GM21367 (cell line): ENCODE data around the gene OPCML.

Experiments
- ATAC-seq: cut with Tn5 transposase; IDR thresholded peaks from one replicate; pipeline ENCODE4 v1.9.1; 2021; ENCODE audit not compliant: unreplicated experiment

The OPCML gene

GRCh38 chr11:132648851-132649250 is 883.5 kb downstream of the OPCML start:
- no peak for ATAC-seq

GRCh38 chr11:132646890-132647289 is 885.4 kb downstream of the OPCML start:
- no peak for ATAC-seq

GRCh38 chr11:132644520-132645239 is 887.6 kb downstream of the OPCML start:
- no peak for ATAC-seq

DNA sequence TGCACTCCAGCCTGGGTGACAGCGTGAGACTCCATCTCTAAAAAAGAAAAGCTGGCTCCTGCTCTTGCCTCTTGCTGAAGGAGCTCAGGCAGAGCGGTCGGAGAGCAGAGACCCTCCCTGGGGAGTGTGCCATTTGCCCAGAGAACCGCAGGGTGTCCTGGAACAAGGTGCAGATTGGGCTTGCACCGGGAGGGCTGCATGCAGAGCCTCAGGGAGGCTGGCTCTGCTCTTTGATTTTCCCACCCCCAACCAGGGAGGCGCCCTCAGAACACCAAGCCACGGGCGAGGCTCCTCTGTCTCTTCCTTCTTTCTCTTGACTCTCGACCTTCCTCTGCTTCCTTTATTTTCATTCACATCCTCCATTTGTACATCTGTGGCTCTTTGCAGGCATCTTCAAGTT is 889.1 kb downstream of the OPCML start:
- no peak for ATAC-seq

DNA sequence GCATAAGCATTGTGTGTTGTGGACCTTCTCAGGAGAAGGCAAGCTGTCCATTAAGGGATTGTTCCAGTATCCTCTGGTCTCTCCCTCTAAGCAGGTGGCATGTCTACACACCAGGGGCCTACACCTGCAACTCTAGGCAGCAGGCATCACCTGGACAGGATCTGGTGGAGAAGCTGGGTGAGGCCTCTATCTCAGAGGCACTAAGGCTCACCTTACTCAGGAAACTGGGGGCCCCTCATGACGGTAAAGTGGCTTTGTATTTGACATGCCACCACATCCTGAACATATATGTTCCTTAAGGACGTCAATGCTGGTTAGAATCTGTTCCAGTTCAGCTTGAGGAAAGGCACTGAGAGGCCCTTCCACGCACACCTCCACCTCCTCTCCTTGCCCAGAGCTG is 891.3 kb downstream of the OPCML start:
- no peak for ATAC-seq

DNA sequence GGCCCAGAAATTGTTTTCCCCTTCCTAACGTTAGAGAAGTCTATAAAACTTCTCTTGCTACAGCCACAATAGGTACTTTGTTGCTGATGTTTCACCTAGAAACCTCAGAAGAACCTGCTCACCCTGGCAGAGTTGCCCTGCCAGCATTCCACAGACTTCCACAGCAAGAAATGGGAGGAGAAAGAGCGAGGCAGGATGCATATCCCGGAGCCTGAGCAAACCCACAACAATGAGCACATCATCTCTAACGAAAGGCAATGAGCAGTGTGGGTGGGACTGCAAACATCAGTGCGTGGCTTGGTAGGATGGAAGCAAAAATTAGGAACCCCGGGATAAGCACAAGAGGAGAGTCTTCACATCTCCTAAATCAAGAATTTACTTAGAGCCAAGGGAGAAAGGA is 892.3 kb downstream of the OPCML start:
- ATAC-seq = no peak

DNA sequence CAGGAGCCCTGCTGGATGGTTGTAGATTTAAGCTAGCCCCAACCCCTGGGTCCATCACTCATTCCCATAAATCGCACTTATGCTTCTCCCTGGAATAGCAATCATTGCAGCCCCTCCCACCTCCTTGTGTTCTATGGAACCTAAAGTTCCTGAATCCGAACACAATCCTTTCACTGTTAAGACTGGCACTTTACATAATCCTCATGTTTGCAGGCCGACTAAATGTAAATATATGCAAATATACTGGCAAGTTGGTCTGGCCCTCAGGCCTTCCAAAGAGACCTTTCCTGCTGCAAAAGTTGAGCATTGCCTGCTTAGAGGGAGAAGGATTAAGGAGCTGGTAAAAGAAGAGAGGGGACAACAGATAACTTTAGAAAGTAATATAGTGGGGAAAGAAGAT is 892.9 kb downstream of the OPCML start:
- no peak for ATAC-seq

- no peak for ATAC-seq
Observed at GRCh38 chr11:132638423-132638822, 893.9 kb downstream of the OPCML start.

- ATAC-seq = no peak
Observed at GRCh38 chr11:132636523-132636922, 895.8 kb downstream of the OPCML start.

GRCh38 chr11:132632641-132633124 is 899.6 kb downstream of the OPCML start:
- no peak for ATAC-seq

GRCh38 chr11:132631989-132632388 is 900.3 kb downstream of the OPCML start:
- no peak for ATAC-seq

GRCh38 chr11:132627981-132628380 is 904.3 kb downstream of the OPCML start:
- ATAC-seq = no peak

GRCh38 chr11:132626446-132626845 is 905.9 kb downstream of the OPCML start:
- no peak for ATAC-seq

- ATAC-seq = no peak
Observed at GRCh38 chr11:132623511-132623910, 908.8 kb downstream of the OPCML start.

DNA sequence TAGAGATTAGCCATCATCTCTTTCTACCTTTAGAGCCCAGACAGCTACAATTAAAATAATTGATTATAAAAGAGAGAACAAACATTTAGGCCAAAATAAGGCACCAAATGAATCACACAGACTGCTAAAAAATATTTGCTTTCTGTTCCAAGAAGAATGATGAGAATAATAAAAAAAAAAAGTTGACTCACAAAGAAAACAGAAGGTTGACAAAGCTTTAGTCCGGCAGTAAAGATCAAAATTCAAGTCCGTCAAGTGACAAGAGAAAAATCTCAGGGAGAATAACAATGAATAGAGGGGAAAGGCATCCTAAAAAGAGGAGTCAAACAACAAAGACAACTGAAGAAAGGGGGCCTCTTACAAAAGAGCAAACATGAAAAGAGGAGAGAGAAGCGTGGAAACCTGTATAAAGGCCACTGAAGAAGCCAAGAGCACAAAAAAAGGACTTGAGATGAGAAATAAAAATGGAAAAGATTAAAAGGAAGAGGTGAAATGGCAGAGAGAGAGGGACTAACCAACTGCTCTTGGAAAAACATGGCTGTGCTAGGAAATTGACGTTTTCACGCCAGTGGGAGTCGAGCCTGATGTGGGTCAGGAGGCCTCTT is 910.2 kb downstream of the OPCML start:
- ATAC-seq = no peak

DNA sequence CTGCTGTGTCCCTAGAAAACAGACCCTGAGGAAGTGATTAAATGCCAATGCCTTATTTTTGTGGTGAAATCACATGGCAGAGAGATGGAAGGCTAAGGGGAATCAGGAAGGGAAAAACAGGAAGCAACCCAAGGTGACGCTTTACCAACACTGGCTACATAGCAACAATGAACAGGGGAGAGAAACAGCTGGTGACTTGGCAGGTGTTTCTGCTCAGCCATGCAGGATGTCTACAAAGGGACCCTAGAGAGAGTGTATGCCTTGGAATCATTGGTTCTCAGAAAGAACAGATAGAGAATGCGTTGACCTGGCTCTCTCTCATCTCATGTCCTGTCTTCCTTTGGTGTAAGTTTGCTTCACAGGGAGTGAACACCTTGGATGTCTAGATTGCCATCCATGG is 911.9 kb downstream of the OPCML start:
- ATAC-seq = no peak

- no peak for ATAC-seq
Observed at GRCh38 chr11:132610791-132611190, 921.5 kb downstream of the OPCML start.

DNA sequence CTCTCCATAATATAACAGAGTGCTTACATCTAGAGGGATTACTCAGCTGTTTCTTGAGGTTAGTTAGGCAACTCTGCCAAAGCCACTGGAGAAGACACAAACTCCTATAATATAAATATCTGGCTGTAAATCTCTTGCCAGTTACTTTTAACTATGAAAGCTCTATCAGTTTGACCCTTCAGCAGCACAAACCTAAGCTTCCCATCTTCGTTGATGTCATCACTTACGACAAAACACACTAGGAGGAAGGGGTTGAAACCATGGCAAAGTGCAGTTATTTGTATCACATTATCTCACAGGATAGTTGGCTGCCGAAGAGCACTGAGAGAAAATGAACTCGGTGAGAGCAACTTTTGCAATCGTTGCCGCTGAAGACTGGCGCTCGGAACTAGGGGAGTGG is 922.1 kb downstream of the OPCML start:
- ATAC-seq = no peak

- no peak for ATAC-seq
Observed at GRCh38 chr11:132607575-132607974, 924.7 kb downstream of the OPCML start.

- no peak for ATAC-seq
Observed at GRCh38 chr11:132605825-132606570, 926.3 kb downstream of the OPCML start.

GRCh38 chr11:132604431-132604830 is 927.9 kb downstream of the OPCML start:
- ATAC-seq = no peak

DNA sequence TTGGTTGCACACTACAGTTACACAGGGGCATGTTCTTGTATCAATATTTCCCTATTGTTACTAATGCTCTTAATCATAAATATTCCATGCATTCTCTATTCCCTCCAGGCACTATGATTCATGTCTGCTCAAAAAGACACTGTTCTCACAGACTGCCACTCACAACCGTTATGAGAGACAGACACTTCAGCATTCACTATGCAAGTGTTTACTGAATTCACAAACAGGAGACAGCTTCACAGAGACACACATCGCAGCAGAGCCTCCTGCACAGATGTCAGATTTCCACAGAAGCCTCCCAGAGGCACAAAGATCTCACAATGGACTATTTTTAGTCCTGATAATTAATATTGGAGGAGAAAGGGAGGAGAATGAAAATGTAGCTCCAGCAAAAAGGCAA is 930.4 kb downstream of the OPCML start:
- no peak for ATAC-seq
